ENCODE measurements around the gene RHBDD2. TPM values are rescaled to one million over a fixed set of nuclear protein-coding genes. Genes with fewer than 3 reads are reported as not detected.
"Not testable (repeated sequence)": the region's sequence is repeated elsewhere in the genome, so short reads cannot be mapped to it uniquely, and the experiment has no call there.

The RHBDD2 gene
- total RNA-seq, 2 experiments from 2014 or later: 18.6 to 20.3 TPM

DNA sequence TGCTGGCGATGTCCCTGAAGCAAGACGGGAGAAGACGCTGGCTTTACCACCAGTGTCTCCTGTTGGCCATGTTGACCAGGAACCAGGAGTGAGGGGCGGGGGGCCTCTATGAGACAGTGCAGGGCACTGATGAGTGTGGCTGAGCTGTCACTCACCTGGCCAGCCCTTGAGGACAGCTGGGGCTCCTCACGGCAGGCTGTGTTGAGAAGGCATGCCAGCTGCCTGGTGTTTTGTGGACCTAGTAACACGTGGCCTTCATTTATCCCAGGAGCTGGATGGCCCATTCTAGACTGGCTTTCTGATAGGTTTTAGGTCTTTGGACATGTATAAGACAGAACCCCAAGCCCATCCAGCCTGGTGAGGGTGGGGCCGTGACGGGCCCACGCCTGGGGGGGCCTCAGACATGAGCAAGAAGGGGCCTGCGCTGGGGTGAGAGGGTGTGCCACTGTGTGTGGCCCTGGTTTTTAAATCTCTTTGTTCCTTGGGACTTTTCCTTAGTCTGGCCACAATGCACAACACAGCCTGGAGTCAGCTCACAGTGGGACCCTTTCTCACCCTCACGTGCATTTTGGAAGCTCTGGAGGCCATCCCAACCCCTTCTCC is 10.5 kb downstream of the RHBDD2 start:
- H4K20me1 ChIP-seq (ENCODE audit: insufficient read depth, low read length): no peaks in the 10 kb centered on the region
- no peak overlapping the region for H3K4me3 ChIP-seq (ENCODE audit: low read depth, low read length, poor library complexity, severe bottlenecking)
- H2AFZ ChIP-seq (ENCODE audit: low read length): no peak overlapping the region
- H3K9me3 ChIP-seq (ENCODE audit: low read length): no peaks in the 10 kb centered on the region
- H3K36me3 ChIP-seq (ENCODE audit: insufficient read depth, low read length): peaks cover 29% of the 10 kb centered on the region
- no peak overlapping the region for H3K27ac ChIP-seq (ENCODE audit: low read depth, low read length, poor library complexity, severe bottlenecking)
- DNase-seq (ENCODE audit: low spot score): no peak
- no peaks in the 10 kb centered on the region for H3K9me2 ChIP-seq (ENCODE audit: insufficient read depth, low read length)
- ChIA-PET POLR2A (interaction anchor here (0.6 kb wide), 1 partner anchor 25 kb away, joined by 6 read pairs; no protein-coding TSS in a partner anchor), CTCF (ENCODE audit: unreplicated experiment) (no interaction called here)
- intact Hi-C loops (cut with micrococcal nuclease; ENCODE audit: unreplicated experiment): no loop called here
- H3K79me2 ChIP-seq (ENCODE audit: insufficient read depth, low read depth, low read length): no peaks in the 10 kb centered on the region
- H3K4me1 ChIP-seq (ENCODE audit: insufficient read depth, low read length, poor library complexity, severe bottlenecking): no peaks in the 10 kb centered on the region
- no peak for TF ChIP-seq EZH2phosphoT487 (IDR thresholded peaks at IDR 0.05; ENCODE audit: borderline replicate concordance, low read depth, low read length)
- TF ChIP-seq, protein P1, sequence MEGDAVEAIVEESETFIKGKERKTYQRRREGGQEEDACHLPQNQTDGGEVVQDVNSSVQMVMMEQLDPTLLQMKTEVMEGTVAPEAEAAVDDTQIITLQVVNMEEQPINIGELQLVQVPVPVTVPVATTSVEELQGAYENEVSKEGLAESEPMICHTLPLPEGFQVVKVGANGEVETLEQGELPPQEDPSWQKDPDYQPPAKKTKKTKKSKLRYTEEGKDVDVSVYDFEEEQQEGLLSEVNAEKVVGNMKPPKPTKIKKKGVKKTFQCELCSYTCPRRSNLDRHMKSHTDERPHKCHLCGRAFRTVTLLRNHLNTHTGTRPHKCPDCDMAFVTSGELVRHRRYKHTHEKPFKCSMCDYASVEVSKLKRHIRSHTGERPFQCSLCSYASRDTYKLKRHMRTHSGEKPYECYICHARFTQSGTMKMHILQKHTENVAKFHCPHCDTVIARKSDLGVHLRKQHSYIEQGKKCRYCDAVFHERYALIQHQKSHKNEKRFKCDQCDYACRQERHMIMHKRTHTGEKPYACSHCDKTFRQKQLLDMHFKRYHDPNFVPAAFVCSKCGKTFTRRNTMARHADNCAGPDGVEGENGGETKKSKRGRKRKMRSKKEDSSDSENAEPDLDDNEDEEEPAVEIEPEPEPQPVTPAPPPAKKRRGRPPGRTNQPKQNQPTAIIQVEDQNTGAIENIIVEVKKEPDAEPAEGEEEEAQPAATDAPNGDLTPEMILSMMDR (conservative IDR thresholded peaks at IDR 0.05; ENCODE audit: low read length): no peak
- BruUV-seq (replicated peaks): no TSS peak
- H3K4me2 ChIP-seq (ENCODE audit: low read length): no peak overlapping the region

DNA sequence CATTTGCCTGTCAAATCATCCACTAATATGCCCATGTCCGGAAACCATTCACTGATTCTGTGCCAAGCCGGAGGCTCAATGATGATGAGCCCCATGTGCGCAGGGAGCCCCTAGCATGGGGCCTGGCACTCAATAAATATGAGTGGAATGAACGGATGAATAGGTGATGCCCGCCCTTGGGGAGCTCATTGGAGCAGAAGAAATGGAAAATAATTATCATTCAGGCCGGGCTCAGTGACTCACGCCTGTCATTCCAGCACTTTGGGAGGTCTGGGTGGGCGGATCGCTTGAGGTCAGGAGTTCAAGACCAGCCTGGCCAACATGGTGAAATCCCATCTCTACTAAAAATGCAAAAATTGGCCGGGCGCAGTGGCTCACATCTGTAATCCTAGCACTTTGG is 11.0 kb downstream of the RHBDD2 start:
- H3K9me2 ChIP-seq (ENCODE audit: insufficient read depth, low read length): no peaks in the 10 kb centered on the region
- no peak overlapping the region for H3K4me3 ChIP-seq (ENCODE audit: low read depth, low read length, poor library complexity, severe bottlenecking)
- BruUV-seq (replicated peaks): no TSS peak
- H4K20me1 ChIP-seq (ENCODE audit: insufficient read depth, low read length): no peaks in the 10 kb centered on the region
- H3K79me2 ChIP-seq (ENCODE audit: insufficient read depth, low read depth, low read length): no peaks in the 10 kb centered on the region
- POLR2A ChIA-PET: interaction anchor here (0.5 kb wide), 1 partner anchor 102 kb away, joined by 4 read pairs; no protein-coding TSS in a partner anchor
- H3K36me3 ChIP-seq (ENCODE audit: insufficient read depth, low read length): peaks cover 26% of the 10 kb centered on the region
- intact Hi-C loops (cut with micrococcal nuclease; ENCODE audit: unreplicated experiment): no loop called here
- no peak for TF ChIP-seq EZH2phosphoT487 (IDR thresholded peaks at IDR 0.05; ENCODE audit: borderline replicate concordance, low read depth, low read length)
- TF ChIP-seq, protein P1 (conservative IDR thresholded peaks at IDR 0.05; ENCODE audit: low read length): no peak
- no peak overlapping the region for H3K27ac ChIP-seq (ENCODE audit: low read depth, low read length, poor library complexity, severe bottlenecking)
- no peak for DNase-seq (ENCODE audit: low spot score)
- H3K4me1 ChIP-seq (ENCODE audit: insufficient read depth, low read length, poor library complexity, severe bottlenecking): no peaks in the 10 kb centered on the region
- H3K9me3 ChIP-seq (ENCODE audit: low read length): no peaks in the 10 kb centered on the region
- H3K4me2 ChIP-seq (ENCODE audit: low read length): no peak overlapping the region
- H2AFZ ChIP-seq (ENCODE audit: low read length): no peak overlapping the region
- CTCF ChIA-PET (ENCODE audit: unreplicated experiment): no interaction called here

DNA sequence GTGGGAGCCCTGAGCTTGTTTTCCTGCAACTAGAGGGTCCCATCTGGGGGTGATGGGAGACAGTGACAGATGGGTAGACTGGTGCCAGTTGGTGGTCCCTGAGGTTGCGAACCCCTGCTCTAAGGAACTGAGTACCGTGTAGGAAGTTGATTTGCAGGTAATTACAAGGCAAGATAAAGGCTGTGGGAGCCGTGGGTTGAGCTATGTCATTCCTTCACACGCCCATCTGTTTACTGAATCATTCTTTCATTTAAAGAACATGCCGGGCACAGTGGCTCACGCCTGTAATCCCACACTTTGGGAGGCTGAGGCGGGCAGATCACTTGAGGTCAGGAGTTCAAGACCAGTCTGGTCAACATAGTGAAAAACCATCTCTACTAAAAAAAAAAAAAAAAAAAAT is 12.4 kb downstream of the RHBDD2 start:
- H4K20me1 ChIP-seq (ENCODE audit: insufficient read depth, low read length); CTCF ChIA-PET (ENCODE audit: unreplicated experiment); H3K27ac ChIP-seq (ENCODE audit: low read depth, low read length, poor library complexity, severe bottlenecking); H3K79me2 ChIP-seq (ENCODE audit: insufficient read depth, low read depth, low read length); POLR2A ChIA-PET; H3K9me3 ChIP-seq (ENCODE audit: low read length); H3K4me2 ChIP-seq (ENCODE audit: low read length); DNase-seq (ENCODE audit: low spot score); intact Hi-C loops (cut with micrococcal nuclease; ENCODE audit: unreplicated experiment); BruUV-seq (replicated peaks); H3K9me2 ChIP-seq (ENCODE audit: insufficient read depth, low read length); H3K4me3 ChIP-seq (ENCODE audit: low read depth, low read length, poor library complexity, severe bottlenecking); H2AFZ ChIP-seq (ENCODE audit: low read length); H3K4me1 ChIP-seq (ENCODE audit: insufficient read depth, low read length, poor library complexity, severe bottlenecking): not testable (repeated sequence)
- H3K36me3 ChIP-seq (ENCODE audit: insufficient read depth, low read length): peaks cover 12% of the 10 kb centered on the region; the same call in 1 of the 2 replicates
